Left ventricle myocardium inferior (tissue), 1 donor: ENCODE measurements around the gene DUOXA1. TPM values are rescaled to one million over a fixed set of nuclear protein-coding genes. Genes with fewer than 3 reads are reported as not detected.

ENCODE experiments used
- DNase-seq: peaks from one replicate; pipeline ENCODE4 v3.0.0-alpha.2; 2020
- H3K27ac ChIP-seq: fragments of 200-600 bp; replicated peaks from 2 replicates; pipeline ENCODE4 v1.8.0; 2021
- H3K27me3 ChIP-seq: fragments of 200-600 bp; 2 replicates; pipeline ENCODE4 v1.8.0; 2021; ENCODE audit warnings: low read depth
- H3K36me3 ChIP-seq: fragments of 200-600 bp; 2 replicates; pipeline ENCODE4 v1.8.0; 2021
- H3K4me1 ChIP-seq: fragments of 200-600 bp; 2 replicates; pipeline ENCODE4 v1.8.0; 2021
- H3K4me3 ChIP-seq: fragments of 200-600 bp; 2 replicates; pipeline ENCODE4 v1.8.0; 2021; ENCODE audit warnings: mild to moderate bottlenecking, moderate library complexity
- H3K9me3 ChIP-seq: fragments of 200-600 bp; replicated peaks from 2 replicates; pipeline ENCODE4 v1.8.0; 2021
- intact Hi-C: fragments of 100-400 bp; cut with micrococcal nuclease; formaldehyde crosslinking; loops from one replicate; pipeline ENCODE4 v1.11.0; 2022
- total RNA-seq: library from RNA; stranded (reverse); fragmentation: NEBNext Ultra II Directional; extraction: Animal tissue kit (Norgen Biotek cat#: 25700); gene quantifications from one replicate; pipeline ENCODE4 v1.2.1, GENCODE V29; 2021
- TF ChIP-seq, protein P1 (sequence below): fragments of 200-600 bp; IDR thresholded peaks from 2 replicates; pipeline ENCODE4 v1.8.0; 2021; ENCODE audit warnings: antibody characterized with exemption, mild to moderate bottlenecking, borderline replicate concordance
- donor health status: DM: no; HTN: yes; CAD: no; lungs with severe emphysema.

DUOXA1 gene
- total RNA-seq, 1 donor from 2014 or later, result 0.30 TPM

DNA sequence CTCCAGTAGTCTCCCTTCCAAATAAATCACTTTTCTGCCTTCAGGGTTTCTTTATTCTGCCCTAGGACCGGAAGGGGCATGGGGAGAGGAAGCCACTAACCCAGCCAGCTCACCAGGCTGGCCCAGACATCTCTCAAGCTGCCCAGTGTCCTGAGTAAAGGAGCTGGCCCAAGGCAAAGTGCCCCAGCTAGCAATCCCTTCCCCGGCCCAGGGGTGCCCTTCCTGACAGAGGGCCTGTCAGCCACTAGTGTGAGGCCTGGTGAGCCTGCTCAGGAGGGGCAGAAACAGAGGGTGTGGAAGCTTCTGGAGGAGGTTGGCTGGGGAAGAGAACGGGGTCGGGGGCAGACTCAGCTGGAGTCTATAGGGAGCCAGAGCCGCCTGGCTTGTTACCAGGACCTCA is 35.9 kb upstream of the DUOXA1 start:
- TF ChIP-seq, protein P1, sequence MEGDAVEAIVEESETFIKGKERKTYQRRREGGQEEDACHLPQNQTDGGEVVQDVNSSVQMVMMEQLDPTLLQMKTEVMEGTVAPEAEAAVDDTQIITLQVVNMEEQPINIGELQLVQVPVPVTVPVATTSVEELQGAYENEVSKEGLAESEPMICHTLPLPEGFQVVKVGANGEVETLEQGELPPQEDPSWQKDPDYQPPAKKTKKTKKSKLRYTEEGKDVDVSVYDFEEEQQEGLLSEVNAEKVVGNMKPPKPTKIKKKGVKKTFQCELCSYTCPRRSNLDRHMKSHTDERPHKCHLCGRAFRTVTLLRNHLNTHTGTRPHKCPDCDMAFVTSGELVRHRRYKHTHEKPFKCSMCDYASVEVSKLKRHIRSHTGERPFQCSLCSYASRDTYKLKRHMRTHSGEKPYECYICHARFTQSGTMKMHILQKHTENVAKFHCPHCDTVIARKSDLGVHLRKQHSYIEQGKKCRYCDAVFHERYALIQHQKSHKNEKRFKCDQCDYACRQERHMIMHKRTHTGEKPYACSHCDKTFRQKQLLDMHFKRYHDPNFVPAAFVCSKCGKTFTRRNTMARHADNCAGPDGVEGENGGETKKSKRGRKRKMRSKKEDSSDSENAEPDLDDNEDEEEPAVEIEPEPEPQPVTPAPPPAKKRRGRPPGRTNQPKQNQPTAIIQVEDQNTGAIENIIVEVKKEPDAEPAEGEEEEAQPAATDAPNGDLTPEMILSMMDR, result no peak
- H3K9me3 ChIP-seq, result no peaks in the 10 kb centered on the region
- H3K27ac ChIP-seq, result peak overlapping the region; percentile 95
- peak overlapping the region; percentile 70 for H3K4me3 ChIP-seq
- H3K36me3 ChIP-seq, result no peaks in the 10 kb centered on the region
- no peaks in the 10 kb centered on the region for H3K27me3 ChIP-seq
- H3K4me1 ChIP-seq, result peaks cover 39% of the 10 kb centered on the region
- DNase-seq, result no peak
- intact Hi-C loops, result no loop called here

DNA sequence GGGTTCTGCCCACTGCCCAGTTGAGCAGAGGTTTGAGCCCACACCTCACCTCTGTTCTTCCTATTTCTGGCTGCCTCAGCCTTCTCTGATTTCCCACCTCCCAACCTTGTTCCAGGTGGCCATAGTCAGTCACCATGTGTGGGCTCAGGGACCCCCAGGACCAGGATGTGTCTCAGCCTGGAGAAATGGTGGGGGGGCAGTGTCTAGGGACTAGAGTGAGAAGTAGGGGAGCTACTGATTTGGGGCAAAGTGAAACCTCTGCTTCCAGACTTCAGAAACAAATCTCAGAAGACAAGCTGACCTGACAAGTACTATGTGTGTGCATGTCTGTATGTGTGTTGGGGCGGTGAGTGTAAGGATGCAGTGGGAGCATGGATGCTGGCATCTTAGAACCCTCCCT is 35.2 kb upstream of the DUOXA1 start:
- H3K4me1 ChIP-seq, result peaks cover 39% of the 10 kb centered on the region
- H3K27ac ChIP-seq, result no peak overlapping the region
- no peaks in the 10 kb centered on the region for H3K27me3 ChIP-seq
- no peak for DNase-seq
- H3K4me3 ChIP-seq, result no peak overlapping the region
- no peaks in the 10 kb centered on the region for H3K36me3 ChIP-seq
- TF ChIP-seq, protein P1, result no peak
- intact Hi-C loops, result loop anchor here (5.0 kb wide), 1 partner anchor 232 kb away; no protein-coding TSS in a partner anchor
- H3K9me3 ChIP-seq, result no peaks in the 10 kb centered on the region

DNA sequence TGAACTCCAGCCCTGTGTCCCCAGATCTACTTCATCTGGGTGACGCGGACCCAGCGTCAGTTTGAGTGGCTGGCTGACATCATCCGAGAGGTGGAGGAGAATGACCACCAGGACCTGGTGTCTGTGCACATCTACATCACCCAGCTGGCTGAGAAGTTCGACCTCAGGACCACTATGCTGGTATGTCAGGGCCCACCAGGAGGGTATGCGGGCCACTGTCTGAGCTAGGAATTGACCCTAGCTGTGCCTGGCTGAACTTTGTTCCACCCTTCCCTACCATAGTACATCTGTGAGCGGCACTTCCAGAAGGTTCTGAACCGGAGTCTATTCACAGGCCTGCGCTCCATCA is 33.8 kb upstream of the DUOXA1 start:
- TF ChIP-seq, protein P1, result no peak
- H3K4me1 ChIP-seq, result peaks cover 39% of the 10 kb centered on the region
- H3K9me3 ChIP-seq, result no peaks in the 10 kb centered on the region
- H3K36me3 ChIP-seq, result no peaks in the 10 kb centered on the region
- DNase-seq, result no peak
- H3K4me3 ChIP-seq, result no peak overlapping the region
- intact Hi-C loops, result loop anchor here (5.0 kb wide), 1 partner anchor 234 kb away; no protein-coding TSS in a partner anchor
- no peak overlapping the region for H3K27ac ChIP-seq
- H3K27me3 ChIP-seq, result no peaks in the 10 kb centered on the region

DNA sequence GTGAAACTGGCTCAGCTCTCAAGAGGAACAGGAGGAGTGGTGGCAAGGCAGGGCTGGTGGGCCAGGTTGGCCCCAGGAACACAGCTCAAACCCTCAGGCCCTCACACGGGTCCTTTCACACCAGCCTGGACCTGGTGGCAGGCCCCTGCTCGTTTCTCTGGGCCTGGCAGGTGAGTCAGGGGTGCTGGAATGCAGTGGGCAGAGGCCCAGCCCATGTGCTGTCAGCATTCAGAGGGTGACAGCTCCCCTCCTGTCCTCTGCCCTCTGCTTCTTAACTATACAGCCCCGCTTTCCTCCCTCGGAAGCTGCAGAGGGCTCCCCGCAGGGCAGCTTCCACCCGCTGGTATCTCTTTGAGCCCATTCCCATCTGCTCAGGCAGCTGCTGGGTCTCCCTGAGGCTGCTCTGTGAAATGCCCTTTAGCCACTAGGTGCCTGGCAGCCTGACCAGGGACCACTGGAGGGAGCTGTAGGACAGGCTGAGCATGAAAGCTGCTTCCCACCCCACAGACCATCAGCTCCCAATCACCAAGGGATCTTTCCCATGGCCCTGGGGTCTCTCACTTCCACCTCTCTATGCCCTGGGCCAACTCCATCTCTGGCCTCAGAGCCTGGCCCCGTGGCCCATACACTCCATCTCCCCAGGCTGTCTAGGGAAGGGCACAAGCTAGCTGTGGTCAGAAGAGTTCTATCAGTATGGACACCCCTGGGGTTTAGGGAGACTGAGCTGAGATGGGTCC is 33.3 kb upstream of the DUOXA1 start:
- peak; percentile 73 for DNase-seq
- TF ChIP-seq, protein P1, result peak; percentile 92
- Histone ChIP-seq H3K4me3 (no peak overlapping the region), H3K9me3 (no peaks in the 10 kb centered on the region), H3K27ac (no peak overlapping the region), H3K27me3 (no peaks in the 10 kb centered on the region), H3K36me3 (no peaks in the 10 kb centered on the region), H3K4me1 (peaks cover 33% of the 10 kb centered on the region)
- intact Hi-C loops, result loop anchor here (5.0 kb wide), 1 partner anchor 234 kb away; no protein-coding TSS in a partner anchor

DNA sequence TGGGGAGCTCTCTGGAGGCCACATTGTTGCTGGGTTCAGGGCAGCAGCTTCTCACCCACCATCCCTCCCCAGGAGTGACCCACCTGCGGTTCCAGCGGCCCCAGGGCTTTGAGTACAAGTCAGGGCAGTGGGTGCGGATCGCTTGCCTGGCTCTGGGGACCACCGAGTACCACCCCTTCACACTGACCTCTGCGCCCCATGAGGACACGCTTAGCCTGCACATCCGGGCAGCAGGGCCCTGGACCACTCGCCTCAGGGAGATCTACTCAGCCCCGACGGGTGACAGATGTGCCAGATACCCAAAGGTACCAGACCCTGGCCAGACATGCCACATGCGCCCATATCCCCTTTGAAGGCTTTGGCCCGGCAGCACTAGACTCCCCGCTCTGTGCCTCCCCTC is 32.0 kb upstream of the DUOXA1 start:
- no peak for DNase-seq
- intact Hi-C loops, result loop anchor here (5.0 kb wide), 1 partner anchor 236 kb away; no protein-coding TSS in a partner anchor
- Histone ChIP-seq H3K27me3 (no peaks in the 10 kb centered on the region), H3K4me3 (no peak overlapping the region), H3K4me1 (peaks cover 26% of the 10 kb centered on the region), H3K9me3 (no peaks in the 10 kb centered on the region), H3K36me3 (no peaks in the 10 kb centered on the region), H3K27ac (no peak overlapping the region)
- TF ChIP-seq, protein P1, result no peak
